Measurements from ENCODE around the gene S100Z. TPM values are rescaled to one million over a fixed set of nuclear protein-coding genes. Genes with fewer than 3 reads are reported as not detected.

Gene S100Z
- total RNA-seq = not detected in 2 replicates

DNA sequence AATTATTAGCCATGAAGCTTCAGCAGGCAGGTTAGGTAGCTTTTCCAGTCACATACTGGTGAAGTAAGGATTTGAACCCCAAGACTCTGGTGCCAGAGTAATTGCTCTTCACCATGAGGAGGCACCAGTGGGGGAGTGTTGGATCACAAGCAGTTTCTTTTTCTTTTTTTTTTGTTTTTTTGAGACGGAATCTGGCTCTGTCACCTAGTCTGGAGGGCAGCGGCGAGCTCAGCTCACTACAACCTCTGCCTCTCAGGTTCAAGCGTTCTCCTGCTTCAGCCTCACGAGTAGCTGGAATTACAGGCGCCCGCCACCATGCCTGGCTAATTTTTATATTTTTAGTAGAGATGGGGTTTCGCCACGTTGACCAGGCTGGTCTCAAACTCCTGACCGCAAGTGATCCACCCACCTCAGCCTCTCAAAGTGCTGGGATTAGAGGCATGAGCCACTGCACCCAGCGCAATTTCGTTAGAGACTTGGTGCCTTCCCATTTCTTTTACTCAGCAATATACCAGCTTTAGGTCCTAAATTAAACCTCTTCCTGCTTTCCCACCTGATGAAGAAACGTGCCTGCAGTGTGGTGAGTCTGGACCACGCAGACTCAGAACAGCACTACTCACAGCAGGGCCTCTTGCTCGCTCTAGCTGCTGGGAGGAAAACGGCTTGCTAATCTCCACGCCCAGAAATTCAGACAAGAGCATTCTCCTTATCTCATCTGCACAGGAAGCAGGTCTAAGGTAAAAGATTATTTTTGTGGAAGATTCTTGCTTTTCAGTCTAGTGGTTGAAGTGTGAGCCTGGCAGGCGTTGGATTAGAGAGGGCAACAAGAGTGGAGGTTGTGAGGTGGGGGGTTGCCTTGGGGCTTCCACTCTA is at the start of gene S100Z:
Gene S100Z (plus strand): TSS at position 596 of the 873 bp plus-strand sequence. CDS start 25,346 bp downstream, outside the sequence.

DNA sequence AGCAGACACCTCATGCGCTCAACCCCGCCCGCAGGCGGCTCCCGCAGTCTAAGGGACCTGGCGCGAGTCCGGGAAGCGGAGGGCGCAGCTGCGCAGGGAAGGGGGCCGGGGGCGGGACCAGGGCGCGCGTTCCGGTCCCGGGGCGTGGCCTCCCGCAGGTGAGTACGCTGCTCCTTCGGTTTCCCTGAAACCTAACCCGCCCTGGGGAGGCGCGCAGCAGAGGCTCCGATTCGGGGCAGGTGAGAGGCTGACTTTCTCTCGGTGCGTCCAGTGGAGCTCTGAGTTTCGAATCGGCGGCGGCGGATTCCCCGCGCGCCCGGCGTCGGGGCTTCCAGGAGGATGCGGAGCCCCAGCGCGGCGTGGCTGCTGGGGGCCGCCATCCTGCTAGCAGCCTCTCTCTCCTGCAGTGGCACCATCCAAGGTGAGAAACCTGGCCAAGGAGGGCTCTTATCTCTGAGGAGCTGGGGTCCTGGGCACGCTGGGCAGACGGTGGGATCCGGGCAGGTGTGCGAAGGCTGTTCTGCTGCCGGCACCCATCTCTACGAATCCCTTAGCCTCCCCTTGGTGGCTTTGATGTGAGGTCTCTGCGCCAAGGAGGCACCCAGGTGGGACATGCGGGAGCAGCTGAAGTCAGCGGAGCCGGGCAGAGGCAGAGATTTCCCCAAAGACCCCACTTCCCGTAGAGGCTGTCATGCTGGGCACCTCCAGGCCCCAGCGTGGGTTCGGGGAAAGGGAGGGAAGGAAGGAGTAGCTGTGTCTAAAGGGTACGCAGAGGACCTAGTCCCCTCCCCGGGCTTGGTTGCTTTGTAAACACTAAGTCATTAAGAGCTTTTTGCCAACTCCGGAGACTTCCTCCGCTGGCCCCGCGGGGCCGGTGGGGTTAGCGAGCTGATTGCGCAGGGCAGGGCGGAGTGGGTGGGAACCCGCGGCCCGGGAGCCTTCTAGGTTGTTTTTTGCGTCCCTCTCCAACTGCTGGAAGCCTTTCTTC is 30.7 kb upstream of the S100Z start, which contains the start of gene F2RL1:
Gene F2RL1 (plus strand): TSS at position 187 of the 988 bp plus-strand sequence. CDS start 153 bp downstream, at position 340.

DNA sequence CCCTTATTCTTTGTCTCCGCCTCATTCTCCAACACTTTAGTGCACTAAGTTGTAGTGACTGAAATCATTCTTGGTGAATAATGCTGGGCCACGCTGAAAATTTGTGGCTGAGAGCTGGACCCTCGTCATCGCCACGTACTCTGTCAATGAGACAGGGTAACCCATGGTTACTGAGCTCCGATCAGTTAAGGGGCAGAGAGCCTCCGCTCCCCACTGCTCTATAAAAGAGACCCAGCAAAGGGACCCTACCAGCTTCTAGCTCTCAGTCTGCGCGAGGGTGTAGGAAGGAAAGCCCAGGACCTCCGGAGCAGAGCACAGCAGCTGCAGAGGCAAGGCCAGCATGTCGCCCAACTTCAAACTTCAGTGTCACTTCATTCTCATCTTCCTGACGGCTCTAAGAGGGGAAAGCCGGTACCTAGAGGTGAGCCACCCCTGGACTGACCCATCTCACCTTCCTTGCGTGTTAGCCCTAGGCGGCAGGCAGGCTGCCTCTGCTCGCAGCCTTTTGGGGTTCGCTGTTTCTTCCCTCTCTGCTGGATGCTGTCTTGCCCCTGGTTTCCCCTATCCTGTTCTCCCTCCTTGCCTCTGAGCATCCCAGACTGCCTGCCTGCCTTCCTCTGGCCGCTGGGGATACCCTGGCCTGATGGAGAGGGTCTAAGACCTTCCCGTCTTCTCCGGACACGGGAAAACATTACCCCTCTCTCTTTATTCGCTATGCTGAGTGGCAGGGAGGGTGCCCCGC is 103.2 kb downstream of the S100Z start, which contains the start of gene CRHBP:
Gene CRHBP (plus strand): TSS at position 251 of the 742 bp plus-strand sequence. CDS start 90 bp downstream, at position 341.

Other genes with a start within 250 kb of the S100Z start
- gene F2RL2, start 226.6 kb upstream of the S100Z start, total RNA-seq = 10.4 and 15.0 TPM in 2 replicates
- gene F2R, start 133.9 kb upstream of the S100Z start, total RNA-seq = 39.7 and 48.1 TPM in 2 replicates
- 5.6 and 6.0 TPM in 2 replicates for gene F2RL1, start 31.0 kb upstream of the S100Z start, total RNA-seq
- gene CRHBP, start 103.0 kb downstream of the S100Z start, total RNA-seq = 0.26 and 0.63 TPM in 2 replicates
- 21.1 and 25.8 TPM in 2 replicates for gene AGGF1, start 180.4 kb downstream of the S100Z start, total RNA-seq
- gene ZBED3, start 237.3 kb downstream of the S100Z start, total RNA-seq = 0.34 and 1.4 TPM in 2 replicates